Activated naive CD4-positive, alpha-beta T cell treated with Interleukin-2 at 50 U/mL for 16 hours (primary cell): ENCODE results near the gene CFAP20DC.
A peak's percentile ranks its signal among the peaks of the same experiment; 100 is the strongest.
"Not testable (repeated sequence)": the region's sequence is repeated elsewhere in the genome, so short reads cannot be mapped to it uniquely, and the experiment has no call there.

Experiments
- DNase-seq: peaks from one replicate; pipeline ENCODE4 v3.0.0-alpha.2; 2020

The CFAP20DC gene

DNA sequence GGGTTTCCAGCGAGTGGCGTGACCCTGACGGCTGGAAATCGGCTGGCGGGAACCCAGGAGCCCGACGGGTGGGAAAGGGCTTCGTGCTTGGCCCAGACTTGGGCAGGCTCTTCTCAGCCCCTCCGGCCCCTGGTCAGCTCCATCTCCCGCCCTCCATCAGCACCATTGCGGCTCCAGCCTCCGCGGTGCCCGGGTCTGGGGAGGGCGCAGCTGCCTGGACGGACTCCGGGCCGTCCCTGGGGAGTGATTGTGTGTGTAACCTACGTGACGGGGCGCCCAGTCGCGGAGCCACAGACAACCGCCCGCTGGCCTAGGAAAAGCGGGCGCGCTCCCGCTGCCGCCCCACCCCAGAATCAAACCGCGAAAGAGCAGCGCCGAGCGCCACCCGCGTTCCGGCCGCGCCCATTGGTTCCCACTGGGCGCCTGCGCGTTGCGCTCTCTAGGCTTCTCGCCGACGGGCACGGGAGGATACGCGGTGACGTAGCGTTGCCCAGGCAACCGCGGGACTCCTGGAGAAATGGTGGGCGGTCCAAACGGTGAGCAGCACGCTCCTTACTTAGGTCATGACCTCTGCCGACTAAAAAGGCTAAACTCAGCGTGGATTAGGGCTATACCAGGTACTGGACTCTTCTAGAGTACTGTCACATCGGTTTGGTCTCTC lies at the start of gene CFAP20DC:
Gene CFAP20DC, minus strand, starts transcription at position 355 of the 661 bp plus-strand sequence. CDS start 394 bp downstream, outside the sequence.
- DNase-seq = peak; percentile 88

DNA sequence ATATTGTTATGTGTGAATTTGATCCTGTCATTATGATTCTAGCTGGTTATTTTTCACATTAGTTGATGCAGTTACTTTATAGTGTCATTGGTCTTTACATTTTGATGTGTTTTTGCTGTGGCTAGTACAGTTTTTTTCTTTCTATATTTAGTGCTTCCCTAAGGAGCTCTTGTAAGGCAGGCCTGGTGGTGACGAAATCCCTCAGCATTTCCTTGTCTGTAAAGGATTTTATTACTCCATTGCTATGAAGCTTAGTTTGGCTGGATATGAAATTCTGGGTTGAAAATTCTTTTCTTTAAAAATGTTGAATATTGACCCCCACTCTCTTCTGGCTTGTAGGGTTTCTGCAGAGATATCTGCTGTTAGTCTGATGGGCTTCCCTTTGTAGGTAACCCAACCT lies 48.7 kb upstream of the CFAP20DC start:
- not testable (repeated sequence) for DNase-seq

DNA sequence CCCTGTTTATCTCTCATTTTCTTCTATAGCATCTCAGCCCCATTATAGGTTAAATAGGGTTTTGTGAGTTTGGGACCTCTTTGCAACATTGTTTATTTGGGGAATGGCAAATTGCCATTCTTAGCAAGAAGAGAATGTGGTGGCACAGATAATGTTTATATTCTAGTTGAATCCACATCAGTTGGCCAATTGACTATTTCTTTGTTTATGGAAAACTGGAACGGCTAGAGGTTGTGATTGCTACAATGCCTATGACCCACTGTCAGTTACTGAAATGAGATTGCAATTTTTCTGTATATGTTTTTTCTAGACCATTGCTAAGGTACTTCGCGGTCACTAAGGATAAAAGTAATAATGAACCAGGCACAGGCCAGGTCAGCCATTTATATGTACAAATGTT lies 44.6 kb upstream of the CFAP20DC start:
- no peak for DNase-seq

DNA sequence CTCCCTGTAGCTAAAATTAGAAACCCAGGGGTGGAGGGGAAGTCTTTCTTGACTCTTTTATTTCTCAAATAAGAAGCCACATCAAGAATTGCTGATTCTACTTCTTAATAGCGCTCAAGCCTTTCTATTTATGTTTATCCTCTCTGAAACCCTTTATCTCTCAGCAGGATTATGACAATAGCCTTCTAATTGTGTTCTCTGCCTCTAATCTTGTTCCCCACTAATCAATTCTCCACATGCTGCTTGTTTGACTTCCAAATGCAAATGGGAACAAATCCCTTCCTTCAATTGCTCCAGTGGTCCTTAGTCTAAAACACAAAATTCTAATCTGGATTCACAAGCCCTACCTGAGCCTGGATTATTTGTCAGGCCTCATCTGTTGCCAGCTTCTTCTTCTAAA lies 43.7 kb upstream of the CFAP20DC start:
- DNase-seq = no peak

DNA sequence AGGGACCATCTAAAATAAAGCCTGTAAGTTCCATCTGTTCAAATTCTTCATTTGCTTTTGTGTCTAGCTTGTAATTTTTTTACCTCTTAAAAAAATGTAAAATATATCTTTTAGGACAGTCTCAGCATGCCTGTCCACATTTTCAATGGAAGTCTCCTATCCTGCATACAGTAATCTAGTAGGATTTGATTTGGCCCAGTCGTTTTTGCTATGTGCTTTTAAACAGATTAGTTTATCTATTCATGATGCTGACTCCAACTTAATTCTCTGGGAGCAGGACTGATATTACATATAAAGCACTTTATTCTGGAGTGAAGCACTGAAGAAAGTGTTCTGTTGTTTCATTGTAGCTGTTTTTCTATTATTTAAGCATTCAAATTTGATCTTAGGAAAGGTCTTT lies 38.9 kb upstream of the CFAP20DC start:
- no peak for DNase-seq

DNA sequence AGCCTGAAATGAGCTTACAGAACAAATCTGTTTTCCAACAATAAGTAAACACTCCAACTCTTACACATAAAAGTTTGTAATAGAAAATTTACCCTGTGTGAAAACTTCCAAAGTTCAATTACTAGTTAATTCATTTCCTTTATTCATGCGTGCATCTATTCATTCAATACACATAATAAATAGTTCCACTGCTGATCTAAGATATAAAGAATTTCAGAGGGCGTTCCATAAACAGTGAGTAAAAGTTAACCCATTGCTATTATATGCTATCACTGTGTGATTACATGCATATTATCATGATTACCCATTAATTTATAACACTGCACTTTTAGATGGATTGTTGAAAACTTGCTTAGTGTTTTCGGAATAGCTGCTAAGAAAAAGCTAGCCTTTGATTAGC lies 36.2 kb upstream of the CFAP20DC start:
- DNase-seq = no peak

DNA sequence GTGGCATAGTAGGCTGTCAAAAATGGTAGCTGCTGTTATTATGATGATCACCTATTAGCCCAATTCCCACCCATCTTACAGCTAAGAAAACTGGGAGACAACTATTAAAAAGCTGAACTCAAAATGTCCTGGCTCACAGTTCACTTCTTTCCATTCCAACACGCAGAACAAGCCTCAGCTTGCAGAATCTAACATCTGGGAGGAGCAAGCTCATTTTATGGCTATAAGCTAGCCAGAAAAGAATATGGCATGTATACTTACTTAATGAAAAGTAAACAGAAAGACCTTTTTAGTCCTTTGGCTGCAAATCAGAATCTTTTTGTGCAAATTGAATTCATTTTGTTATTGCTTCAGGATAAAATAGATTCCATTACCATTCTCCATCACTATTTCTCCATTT lies 34.8 kb upstream of the CFAP20DC start:
- no peak for DNase-seq

DNA sequence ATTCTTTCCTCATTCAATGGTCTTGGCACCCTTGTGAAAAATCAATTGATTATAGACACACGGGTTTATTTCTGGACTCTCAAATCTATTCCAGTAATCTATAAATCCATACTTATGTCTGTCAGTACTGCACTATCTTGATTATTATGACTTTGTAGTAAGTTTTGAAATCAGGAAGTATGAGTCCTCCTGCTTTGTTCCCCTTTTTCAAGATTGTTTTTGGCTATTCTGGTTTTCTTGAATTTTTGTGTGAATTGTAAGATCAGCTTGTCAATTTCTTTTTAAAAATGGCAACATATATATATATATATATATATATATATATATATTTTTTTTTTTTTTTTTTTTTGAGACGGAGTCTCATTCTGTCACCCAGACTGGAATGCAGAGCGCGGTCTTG lies 32.3 kb upstream of the CFAP20DC start:
- DNase-seq = no peak

DNA sequence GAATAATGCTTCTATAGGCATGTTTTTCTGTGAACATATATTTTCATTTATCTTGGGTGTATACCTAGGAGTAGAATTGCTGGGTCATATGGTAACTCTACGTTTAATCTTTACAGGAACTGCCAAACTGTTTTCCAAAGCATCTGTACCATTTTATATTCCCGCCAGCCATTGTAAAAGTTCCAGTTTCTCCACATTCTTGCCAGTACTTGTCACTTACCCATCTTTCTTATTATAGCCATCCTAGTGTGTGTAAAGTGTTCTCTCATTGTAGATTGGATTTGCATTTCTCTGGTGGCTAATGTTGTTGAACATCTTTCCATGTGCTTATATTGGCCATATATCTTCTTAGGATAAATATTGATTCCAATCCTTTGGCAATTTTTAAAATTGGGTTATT lies 31.2 kb upstream of the CFAP20DC start:
- DNase-seq = no peak

DNA sequence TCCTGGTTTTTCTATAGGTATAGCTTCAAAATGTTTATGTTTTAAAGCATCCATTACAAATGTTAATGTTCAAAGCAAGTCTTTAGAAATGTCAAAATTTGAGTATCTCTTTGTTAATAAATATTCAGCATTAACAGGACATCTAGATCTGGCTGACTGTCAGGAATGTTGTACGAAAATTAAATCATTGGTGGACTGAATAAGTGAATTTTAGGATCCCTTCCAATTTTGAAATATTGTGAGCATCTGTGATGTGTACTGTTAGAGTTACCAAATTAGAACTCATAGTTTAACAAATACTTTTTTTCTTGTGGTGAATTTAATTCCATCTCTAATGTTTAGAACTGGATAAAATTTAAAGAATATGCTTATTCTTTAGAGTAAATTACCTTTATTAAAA lies 30.1 kb upstream of the CFAP20DC start:
- DNase-seq = no peak

DNA sequence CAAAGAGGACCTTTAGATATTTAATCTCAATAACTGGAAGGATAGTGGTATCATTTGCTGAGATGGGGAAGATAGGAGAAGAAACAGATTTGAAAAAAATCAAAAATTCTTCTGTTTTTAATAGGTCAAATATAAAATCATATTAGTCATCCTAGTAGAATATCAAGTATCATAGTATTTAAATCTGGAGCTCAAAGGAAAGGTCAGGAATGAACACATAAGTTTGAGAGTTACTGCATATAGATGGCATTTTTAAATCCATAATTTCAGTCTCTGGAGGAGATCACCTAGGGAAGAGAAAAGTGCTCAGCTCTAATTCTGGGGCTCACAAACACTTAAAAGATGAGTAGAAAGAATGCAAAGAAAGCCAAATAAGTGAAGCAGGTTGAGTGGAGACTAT lies 24.9 kb upstream of the CFAP20DC start:
- DNase-seq = no peak

DNA sequence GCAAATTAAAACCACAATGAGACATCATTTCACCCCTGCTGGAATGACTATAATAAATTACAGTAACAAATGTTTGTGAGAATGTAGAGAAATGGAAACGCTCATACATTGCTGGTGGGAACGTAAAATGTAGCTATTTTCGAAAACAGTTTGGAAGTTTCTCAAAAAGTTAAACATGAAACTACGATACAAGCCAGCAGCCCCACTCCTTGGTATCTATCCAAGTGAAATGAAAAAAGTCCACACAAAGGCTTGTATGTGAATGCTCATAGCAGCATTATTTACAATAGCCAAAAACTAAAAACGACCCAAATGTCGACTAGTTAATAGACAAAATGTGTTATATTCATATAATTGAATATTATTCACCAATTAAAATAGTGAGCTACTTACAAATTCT lies 22.9 kb upstream of the CFAP20DC start:
- DNase-seq = no peak

DNA sequence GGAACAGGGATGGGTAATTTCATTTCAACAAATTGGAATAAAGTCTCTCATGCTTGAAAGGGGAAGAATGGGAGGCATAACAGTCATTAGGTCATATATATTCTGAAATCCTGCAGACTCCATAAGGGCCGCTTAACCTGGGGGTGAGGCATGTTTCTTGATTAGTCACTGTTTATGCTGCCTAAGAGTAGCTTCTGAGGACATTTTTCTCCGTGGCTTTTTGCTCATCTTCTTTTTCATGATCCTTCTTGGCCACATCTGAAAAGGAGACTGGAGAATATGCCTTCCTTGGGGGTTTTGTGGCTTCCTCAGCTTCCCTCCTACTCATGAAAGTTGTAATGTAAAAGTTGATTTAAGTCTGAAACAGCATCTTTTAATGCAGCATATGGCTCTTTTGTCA lies 20.0 kb upstream of the CFAP20DC start:
- DNase-seq = no peak

DNA sequence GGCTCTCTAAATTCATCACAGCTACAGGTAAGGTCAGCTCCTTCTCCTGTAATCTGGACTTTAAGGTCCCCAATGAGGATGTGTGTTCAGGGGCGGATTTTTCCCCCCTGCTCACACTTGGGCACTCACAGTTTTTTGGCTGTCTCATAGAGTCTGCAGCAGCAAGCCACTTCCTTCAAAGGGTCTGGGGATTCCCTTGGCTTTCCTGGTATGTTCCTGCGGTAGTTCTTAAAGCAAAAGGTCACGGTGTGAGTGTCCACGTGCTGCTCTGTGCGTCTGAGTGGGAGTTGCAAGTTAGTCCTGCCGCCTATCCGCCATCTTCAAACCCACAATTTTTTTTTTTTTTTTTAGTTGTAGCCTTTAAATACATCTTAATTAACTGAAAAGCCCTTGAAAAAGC lies 15.4 kb upstream of the CFAP20DC start:
- DNase-seq = no peak

DNA sequence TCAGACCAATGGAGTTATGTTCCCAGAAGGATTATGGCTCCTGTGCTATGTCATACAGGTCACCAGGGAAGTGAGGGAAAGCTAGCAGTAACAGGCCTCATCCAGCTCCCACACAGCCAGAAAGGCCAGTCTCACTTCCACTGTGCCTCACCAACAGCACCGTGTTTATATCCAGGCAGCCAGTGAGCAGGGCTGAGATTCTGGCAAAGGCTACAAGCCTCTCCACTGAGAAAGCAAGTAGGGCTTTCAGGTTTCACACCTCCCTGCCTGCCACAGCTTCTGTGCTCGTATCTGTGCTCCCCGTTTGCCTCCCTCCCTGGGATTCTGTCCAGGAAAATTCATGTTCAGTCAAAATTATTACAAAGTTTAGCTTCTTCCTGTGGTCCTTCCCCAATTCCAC lies 14.9 kb upstream of the CFAP20DC start:
- DNase-seq = no peak

DNA sequence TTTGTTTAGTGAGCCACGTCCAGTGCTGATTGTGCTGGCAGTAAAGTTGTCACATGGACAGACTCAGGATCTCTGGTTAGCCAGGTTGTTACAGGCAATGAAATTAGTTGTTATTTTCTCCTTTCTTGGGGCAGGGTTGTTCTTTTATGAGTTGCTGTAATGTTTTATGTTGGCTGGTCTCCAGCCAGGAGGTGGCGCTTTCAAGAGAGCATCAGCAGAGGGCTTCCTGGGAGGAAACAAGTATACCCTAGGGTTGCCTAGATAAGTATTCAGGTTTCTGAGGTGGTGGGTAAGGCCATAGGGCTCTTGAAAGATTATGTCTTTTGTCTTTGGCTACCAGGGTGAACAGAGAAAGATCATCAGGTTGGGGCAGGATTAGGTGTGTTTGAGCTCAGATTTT lies 14.5 kb upstream of the CFAP20DC start:
- no peak for DNase-seq

DNA sequence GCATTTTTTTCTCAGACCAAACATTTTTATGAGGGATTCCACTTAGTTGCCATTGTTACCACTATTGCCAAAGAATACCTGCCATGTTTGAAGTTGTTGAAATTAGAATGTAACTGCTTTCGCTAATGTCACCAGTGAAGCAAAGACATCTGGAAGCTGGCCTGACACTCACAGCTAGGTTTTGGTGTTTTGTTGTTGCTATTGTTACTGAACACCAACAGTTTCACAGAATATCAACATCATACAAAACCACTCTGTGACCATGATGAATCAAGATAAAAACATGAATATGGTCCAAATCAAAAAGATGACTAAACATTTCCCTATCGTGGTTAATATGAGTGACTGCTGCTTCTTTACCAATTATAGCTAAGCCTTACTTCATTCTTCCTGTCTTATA lies 6.9 kb upstream of the CFAP20DC start:
- no peak for DNase-seq

DNA sequence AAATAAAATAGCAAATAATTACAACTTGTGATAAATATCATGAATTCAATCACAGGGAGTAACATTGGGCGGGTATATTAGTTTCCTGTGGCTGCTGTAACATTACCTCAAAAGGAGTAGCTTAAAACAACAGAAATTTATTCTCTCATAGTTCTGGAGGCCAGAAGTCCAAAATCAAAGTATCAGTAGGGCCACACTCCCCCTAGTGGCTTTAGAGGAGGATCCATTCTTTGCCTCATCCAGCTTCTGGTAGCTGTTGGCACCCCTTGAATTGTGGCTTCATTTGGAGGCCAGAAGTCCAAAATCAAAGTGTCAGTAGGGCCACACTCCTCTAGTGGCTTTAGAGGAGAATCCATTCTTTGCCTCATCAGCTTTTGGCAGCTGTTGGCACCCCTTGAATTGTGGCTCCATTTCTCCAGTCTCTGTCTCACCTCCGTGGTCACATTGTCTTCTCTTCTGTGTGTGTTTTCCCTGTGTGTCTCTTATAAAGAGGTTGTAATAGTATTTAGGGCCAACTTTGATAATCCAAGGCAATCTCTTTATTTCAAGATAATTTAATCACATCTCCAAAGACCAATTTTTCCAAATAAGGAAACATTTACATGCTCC lies 3.1 kb upstream of the CFAP20DC start:
- DNase-seq = no peak

DNA sequence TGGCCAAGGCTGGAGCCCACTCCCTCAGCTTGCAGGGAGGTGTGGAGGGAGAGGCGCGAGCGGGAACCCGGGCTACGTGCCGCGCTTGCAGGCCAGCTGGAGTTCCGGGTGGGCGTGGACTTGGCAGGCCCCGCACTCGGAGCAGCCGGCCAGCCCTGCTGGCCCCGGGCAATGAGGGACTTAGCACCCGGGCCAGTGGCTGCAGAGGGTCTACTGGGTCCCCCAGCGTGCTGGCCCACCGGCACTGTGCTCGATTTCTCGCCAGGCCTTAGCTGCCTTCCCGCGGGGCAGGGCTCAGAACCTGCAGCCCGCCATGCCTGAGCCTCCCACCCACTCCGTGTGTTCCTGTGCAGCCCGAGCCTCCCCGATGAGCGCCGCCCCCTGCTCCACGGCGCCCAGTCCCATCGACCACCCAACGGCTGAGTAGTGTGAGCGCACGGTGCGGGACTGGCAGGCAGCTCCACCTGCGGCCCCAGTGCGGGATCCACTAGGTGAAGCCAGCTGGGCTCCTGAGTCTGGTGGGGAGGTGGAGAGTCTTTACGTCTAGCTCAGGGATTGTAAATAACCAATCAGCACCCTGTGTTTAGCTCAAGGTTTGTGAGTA lies 1.1 kb upstream of the CFAP20DC start:
- DNase-seq = not testable (repeated sequence)

DNA sequence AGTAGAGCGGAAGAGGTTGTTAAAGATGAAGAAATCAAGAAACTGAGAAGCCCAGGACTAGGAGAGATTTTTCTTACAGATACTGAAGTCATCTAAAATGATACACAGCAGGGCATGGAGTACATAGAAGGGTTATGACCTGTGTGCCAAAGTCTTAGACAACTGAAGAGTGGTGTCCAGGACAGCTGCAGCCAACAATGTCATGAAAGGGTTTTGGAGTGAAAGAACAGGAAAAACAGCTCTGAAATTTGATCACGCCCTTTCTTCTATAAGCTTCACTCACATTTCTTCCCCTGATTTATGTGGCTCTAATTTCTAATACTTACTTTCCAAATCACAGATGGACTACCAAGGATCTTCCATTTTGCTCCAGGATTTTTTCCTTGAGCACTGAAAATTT lies 3.0 kb downstream of the CFAP20DC start:
- no peak for DNase-seq

DNA sequence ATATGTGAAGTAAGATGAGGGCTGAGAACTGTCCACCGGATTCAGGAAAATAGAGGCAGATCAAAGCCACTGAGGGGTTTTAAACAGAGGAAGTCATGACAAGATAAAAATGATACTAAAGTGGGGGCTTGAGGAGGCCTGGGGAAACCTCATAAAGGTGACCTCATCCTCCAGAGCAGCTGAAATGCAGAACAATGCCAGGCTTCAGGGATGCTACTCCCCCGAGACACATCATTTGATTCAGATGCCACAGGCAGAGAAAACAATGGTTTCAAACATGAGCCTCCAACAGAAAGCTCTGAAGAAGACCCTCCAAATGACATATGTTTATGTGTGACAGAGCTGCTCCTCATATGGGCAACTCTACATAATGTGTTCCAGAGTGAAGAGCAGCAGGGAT lies 6.4 kb downstream of the CFAP20DC start:
- DNase-seq = no peak

DNA sequence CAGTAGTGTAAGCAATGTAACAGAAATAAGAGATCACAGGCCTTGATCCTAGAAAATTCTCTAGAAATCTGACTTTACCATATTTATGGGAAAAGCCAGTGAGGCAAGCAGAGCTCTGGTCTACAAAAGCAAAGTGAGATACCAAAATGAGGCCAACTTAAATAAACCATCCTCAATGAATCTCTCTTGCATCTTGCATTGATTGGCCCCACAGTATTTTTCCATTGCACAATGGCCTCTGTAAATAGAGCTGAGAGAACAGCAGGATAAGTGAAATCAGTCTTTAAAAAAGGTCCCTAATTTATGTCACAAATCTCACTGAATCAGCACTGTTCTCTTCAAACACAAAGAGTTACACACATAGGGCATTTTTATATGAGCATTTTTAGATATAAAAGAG lies 8.9 kb downstream of the CFAP20DC start:
- DNase-seq = no peak

DNA sequence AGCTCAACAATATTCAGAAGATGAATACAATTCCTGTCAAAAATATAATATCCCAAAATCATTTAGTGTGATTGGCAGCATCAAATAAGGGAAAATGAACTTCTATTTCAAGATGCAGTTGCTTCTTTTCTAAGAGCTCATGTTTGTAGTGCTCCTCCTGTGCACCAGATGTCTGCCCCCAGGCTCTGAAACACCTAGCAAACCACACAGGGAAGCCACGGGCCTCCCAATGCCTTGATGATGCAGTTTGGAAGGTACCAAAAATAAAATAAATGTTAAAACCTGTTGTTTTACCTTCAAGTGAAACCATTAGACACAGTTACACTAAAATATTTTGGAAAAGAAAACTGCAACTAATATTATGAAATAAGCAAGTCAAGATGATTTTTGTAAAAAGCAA lies 22.2 kb downstream of the CFAP20DC start:
- DNase-seq = no peak

DNA sequence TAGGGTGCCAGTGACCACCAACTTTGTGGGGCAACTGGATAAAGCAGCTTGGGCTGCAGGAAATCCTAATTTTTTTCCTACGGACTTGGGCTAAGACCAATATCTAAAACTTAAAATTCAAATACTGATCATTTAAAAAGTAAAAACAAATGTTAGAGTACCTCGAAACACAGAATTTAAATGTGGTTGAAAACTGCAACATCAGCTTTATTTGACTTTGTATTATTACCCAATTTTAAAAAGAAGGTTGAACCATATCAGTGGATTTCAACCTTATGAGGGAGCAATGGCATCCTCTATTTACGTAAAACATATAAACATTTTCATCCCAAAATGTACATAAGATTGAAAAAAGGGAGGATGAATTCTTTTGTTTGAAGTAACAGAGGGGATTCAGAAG lies 26.2 kb downstream of the CFAP20DC start:
- no peak for DNase-seq

DNA sequence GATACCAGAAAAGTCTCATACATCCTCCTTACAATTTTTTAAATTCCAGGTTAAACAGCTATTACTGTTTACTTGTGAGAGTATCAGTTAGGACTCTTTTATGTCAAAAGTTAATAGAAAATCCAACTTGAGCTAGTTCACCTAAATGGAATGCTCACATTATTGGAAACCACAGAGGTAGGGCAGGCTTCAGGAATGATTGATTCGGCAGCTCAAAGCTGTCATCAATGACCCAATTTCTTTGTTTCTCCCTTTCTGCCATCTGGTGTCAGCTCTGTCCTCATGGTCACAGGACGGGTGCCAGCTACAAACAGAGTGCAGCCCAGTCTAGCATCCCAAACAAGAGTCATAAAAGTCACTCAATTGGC lies 32.2 kb downstream of the CFAP20DC start:
- no peak for DNase-seq
